Natural killer cell (primary cell): ENCODE results near the gene MIA2. TPM values are rescaled to one million over a fixed set of nuclear protein-coding genes. Genes with fewer than 3 reads are reported as not detected.

Experiments used
- ATAC-seq, 3 donors: fragments of 150-1000 bp in 2 of 3; fragments of 200-7000 bp in 1 of 3; cut with Tn5 transposase; 1 replicate in 1 of 3; 2 replicates in 2 of 3; pipeline ENCODE4 v1.10.0; 2021; ENCODE audit warnings: mild to moderate bottlenecking in 2 of 3, moderate library complexity in 2 of 3
- DNase-seq, 2 donors: peaks; one replicate each; pipeline versions ENCODE4 v3.0.0 to v3.0.0-alpha.2; 2013 to 2021; ENCODE audit warnings: mixed read lengths in 1 of 2
- H3K27ac ChIP-seq: one replicate; pipeline ENCODE4 v1.5.1; 2013; ENCODE audit warnings: mild to moderate bottlenecking, low read length
- H3K27me3 ChIP-seq: one replicate; pipeline ENCODE4 v1.6.1; 2013; ENCODE audit warnings: low read length; ENCODE audit not compliant: control insufficient read depth, insufficient read depth
- H3K36me3 ChIP-seq: one replicate; pipeline ENCODE4 v1.6.1; 2013; ENCODE audit warnings: low read length; ENCODE audit not compliant: control insufficient read depth, insufficient read depth
- H3K4me1 ChIP-seq: one replicate; pipeline ENCODE4 v1.6.1; 2013; ENCODE audit warnings: low read length; ENCODE audit not compliant: control insufficient read depth, insufficient read depth
- H3K4me3 ChIP-seq: one replicate; pipeline ENCODE4 v1.5.1; 2013; ENCODE audit warnings: low read length
- H3K9me3 ChIP-seq: one replicate; pipeline ENCODE4 v1.6.1; 2013; ENCODE audit warnings: low read length; ENCODE audit not compliant: control insufficient read depth, insufficient read depth
- H3K27ac Mint-ChIP-seq, 2 donors: one replicate each; pipeline ENCODE4 v1.8.0; 2022; ENCODE audit warnings: mild to moderate bottlenecking in 2 of 2, mixed read lengths in 2 of 2, moderate library complexity in 1 of 2
- H3K27me3 Mint-ChIP-seq, 2 donors: one replicate each; pipeline ENCODE4 v1.8.0; 2022; ENCODE audit warnings: low read depth in 2 of 2, mixed read lengths in 2 of 2
- H3K36me3 Mint-ChIP-seq: one replicate; pipeline ENCODE4 v1.8.0; 2022; ENCODE audit warnings: mixed read lengths
- H3K4me1 Mint-ChIP-seq, 2 donors: one replicate each; pipeline ENCODE4 v1.8.0; 2022; ENCODE audit warnings: mixed read lengths in 2 of 2
- H3K4me3 Mint-ChIP-seq: one replicate; pipeline ENCODE4 v1.8.0; 2022; ENCODE audit warnings: mild to moderate bottlenecking, moderate library complexity, mixed read lengths
- H3K9me3 Mint-ChIP-seq, 2 donors: one replicate each; pipeline ENCODE4 v1.8.0; 2022; ENCODE audit warnings: mixed read lengths in 2 of 2
- WGBS: methylation state at CpG from one replicate; pipeline ENCODE4 v1.1.7; 2013; ENCODE audit warnings: missing lambda C conversion rate; ENCODE audit not compliant: insufficient coverage; 5-methylcytosine and 5-hydroxymethylcytosine counted together
- intact Hi-C: fragments of 100-400 bp; cut with micrococcal nuclease; formaldehyde crosslinking; loops from one replicate; pipeline ENCODE4 v1.14.2; 2022
- total RNA-seq, 4 donors: library from RNA; stranded (reverse); fragments of 120-200 nt in 1 of 4; gene quantifications; one replicate each; pipeline versions ENCODE4 v1.2.3 to v1.2.4, GENCODE V29; 2013 to 2022
- TF ChIP-seq, protein P1 (sequence below): fragments of 200-600 bp; IDR thresholded peaks from one replicate; pipeline ENCODE4 v1.8.0; 2022; ENCODE audit warnings: antibody characterized with exemption

The MIA2 gene
- total RNA-seq, 3 donors from 2014 or later (not counting 1 experiment from before 2014, with no cell fraction given), result 44.7 to 45.7 (median 45.4) TPM

DNA sequence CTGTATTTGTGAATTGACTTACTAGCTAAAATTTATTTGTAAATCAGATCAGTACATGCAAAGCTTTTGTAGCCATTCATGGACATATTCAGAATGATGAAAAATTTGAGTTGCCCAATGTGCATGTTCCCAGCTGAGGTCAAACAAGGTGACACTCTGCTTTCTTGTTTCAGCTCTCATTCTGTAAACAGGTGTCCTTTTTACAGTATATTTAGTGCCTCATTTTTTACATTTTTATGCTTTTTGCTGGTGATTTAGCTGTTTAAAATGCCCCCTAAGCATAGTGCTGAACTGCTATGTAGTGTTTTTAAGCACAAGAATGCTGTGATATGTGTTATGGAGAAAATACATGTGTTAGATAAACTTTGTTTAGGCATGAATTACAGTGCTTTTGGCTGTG, 76.3 kb downstream of the MIA2 start:
- no peak overlapping the region for H3K27ac Mint-ChIP-seq
- no peak overlapping the region for H3K4me3 ChIP-seq
- no peaks in the 10 kb centered on the region for H3K4me1 ChIP-seq
- peaks cover 10 to 14% of the 10 kb centered on the region in 2 donors for H3K4me1 Mint-ChIP-seq
- H3K36me3 Mint-ChIP-seq, result no peaks in the 10 kb centered on the region
- intact Hi-C loops, result no loop called here
- H3K4me3 Mint-ChIP-seq, result no peak overlapping the region
- H3K27me3 ChIP-seq, result no peaks in the 10 kb centered on the region
- H3K9me3 ChIP-seq, result no peaks in the 10 kb centered on the region
- H3K36me3 ChIP-seq, result peaks cover 20% of the 10 kb centered on the region
- no peaks in the 10 kb centered on the region for H3K9me3 Mint-ChIP-seq
- H3K27me3 Mint-ChIP-seq, result no peaks in the 10 kb centered on the region
- ATAC-seq, result no peak
- H3K27ac ChIP-seq, result no peak overlapping the region
- TF ChIP-seq, protein P1, sequence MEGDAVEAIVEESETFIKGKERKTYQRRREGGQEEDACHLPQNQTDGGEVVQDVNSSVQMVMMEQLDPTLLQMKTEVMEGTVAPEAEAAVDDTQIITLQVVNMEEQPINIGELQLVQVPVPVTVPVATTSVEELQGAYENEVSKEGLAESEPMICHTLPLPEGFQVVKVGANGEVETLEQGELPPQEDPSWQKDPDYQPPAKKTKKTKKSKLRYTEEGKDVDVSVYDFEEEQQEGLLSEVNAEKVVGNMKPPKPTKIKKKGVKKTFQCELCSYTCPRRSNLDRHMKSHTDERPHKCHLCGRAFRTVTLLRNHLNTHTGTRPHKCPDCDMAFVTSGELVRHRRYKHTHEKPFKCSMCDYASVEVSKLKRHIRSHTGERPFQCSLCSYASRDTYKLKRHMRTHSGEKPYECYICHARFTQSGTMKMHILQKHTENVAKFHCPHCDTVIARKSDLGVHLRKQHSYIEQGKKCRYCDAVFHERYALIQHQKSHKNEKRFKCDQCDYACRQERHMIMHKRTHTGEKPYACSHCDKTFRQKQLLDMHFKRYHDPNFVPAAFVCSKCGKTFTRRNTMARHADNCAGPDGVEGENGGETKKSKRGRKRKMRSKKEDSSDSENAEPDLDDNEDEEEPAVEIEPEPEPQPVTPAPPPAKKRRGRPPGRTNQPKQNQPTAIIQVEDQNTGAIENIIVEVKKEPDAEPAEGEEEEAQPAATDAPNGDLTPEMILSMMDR, result no peak
- no peak for DNase-seq

DNA sequence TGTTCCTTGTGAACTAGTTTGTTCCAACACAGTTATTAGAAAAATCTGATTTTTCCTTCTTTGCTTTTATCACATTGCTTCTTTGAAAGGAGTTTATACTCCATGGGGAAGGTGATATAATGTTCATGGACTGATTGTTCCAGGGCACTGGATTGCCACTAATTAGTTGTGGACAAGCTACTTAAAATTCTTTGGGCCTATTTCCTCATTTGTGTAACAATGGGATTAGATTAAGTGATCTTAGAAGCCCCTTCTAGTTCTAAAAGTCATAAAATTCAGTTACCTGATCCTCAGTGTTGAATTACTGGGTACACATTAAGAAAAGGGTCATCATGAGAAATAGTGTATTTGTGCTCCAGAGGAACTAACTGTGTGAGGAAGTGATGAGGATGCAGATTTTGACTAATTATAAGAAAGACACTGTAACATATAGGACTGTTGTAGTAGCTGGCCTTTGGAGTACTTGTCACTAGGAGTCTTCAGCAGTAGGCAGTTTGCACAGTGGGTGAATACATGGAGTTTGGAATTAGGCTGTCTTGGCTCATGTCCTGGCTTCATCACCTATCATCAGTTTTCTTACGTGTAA, 82.2 kb downstream of the MIA2 start:
- Histone ChIP-seq H3K27ac (no peak overlapping the region), H3K36me3 (peaks cover 55% of the 10 kb centered on the region), H3K4me3 (no peak overlapping the region), H3K9me3 (no peaks in the 10 kb centered on the region), H3K4me1 (no peaks in the 10 kb centered on the region), H3K27me3 (no peaks in the 10 kb centered on the region)
- TF ChIP-seq, protein P1, result no peak
- H3K4me3 Mint-ChIP-seq, result no peak overlapping the region
- H3K36me3 Mint-ChIP-seq, result no peaks in the 10 kb centered on the region
- H3K9me3 Mint-ChIP-seq, result no peaks in the 10 kb centered on the region
- no peaks in the 10 kb centered on the region for H3K27me3 Mint-ChIP-seq
- H3K27ac Mint-ChIP-seq, result peak overlapping the region; percentile 3 to 25
- intact Hi-C loops, result no loop called here
- DNase-seq (no peak), ATAC-seq (no peak)
- H3K4me1 Mint-ChIP-seq, result peaks cover 7 to 18% of the 10 kb centered on the region in 2 donors
- 100% methylated on average over 1 of the region's 1 CpG for WGBS

DNA sequence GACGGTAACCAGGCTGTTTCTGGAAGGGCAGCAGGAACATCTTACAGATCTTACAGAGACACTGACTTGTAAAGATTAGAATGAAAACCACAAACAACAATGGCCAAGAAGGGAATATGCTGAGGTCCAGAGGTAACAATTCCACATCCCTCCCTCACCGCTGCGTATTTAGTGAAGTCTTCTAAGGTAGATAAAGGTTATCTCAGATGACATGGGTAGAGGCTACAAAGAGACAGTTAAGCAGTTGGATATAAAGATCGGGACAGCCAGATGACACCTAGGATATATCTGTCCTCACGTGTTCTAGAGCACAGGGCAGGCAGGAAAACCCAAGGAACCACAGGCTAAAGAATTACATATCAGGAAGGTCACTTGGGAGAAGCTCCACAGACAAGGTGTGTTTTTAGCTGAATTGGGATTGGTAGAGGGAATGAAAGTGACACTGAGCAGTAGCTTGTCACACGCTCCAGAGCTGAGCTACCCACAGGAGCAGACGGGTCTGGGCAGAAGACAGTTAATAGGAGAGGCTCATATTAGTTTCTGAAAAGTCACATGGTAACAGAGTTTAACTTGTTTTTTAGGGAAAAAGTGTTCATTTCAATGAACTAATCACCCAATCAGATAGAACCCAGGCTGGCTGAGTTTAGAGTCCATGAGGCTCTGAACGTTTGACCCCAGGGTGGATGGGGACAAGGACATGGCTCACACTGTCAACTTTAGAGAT, 83.3 kb downstream of the MIA2 start:
- no peaks in the 10 kb centered on the region for H3K27me3 Mint-ChIP-seq
- H3K4me3 Mint-ChIP-seq, result no peak overlapping the region
- peaks cover 7 to 18% of the 10 kb centered on the region in 2 donors for H3K4me1 Mint-ChIP-seq
- H3K4me3 ChIP-seq, result no peak overlapping the region
- no peaks in the 10 kb centered on the region for H3K4me1 ChIP-seq
- H3K36me3 ChIP-seq, result peaks cover 55% of the 10 kb centered on the region
- no peaks in the 10 kb centered on the region for H3K36me3 Mint-ChIP-seq
- DNase-seq, result no peak
- WGBS, result 92% methylated on average over 6 of the region's 8 CpGs
- H3K27ac ChIP-seq, result no peak overlapping the region
- H3K27me3 ChIP-seq, result no peaks in the 10 kb centered on the region
- no peaks in the 10 kb centered on the region for H3K9me3 Mint-ChIP-seq
- no peak for ATAC-seq
- intact Hi-C loops, result no loop called here
- TF ChIP-seq, protein P1, result no peak
- H3K9me3 ChIP-seq, result no peaks in the 10 kb centered on the region
- peak overlapping the region; percentile 3 to 25 for H3K27ac Mint-ChIP-seq
